ENCODE measurements around the gene CCDC8.

- TF ChIP-seq POLR2AphosphoS5 (IDR thresholded peaks at IDR 0.05; ENCODE audit: low read depth, low read length) (no peak), CTCF (IDR thresholded peaks at IDR 0.05) (no peak), GABPA (IDR thresholded peaks at IDR 0.05; ENCODE audit: low read depth) (no peak), EP300 (IDR thresholded peaks at IDR 0.05; ENCODE audit: borderline replicate concordance in 1 of 2, low read depth in 1 of 2, low read length in 1 of 2) (no peak), SMC3 (IDR thresholded peaks at IDR 0.05; ENCODE audit: low read depth, low read length) (no peak)
Observed at GRCh38 chr19:46374536-46375475, 38.6 kb downstream of the CCDC8 start.

Measured in SK-N-SH (cell line).